CD4-positive, alpha-beta T cell treated with Interleukin-2 at 100 ng/mL for 4 hours (primary cell): ENCODE measurements around the gene CFAP90.

Experiments used
- DNase-seq: peaks from one replicate; pipeline ENCODE4 v3.0.0-alpha.2; 2020; ENCODE audit warnings: low spot score

Gene CFAP90

DNA sequence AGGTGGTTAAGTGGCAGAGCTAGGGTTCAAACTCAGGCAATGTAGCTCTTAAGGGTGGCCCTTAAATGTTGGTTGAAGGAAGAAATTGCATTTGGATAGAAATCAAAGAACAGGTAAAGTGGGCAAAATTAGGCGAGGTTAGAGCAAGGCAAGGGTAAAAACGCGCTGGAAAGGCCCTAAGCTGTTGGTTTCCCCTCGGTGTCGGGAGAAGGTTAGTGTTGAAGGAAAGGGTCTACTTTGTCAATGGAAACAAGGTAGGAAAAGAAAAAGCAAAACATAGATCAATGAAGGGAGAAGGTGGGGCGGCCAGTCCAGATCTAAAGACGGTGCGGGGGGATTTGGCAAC, 17.5 kb upstream of the CFAP90 start:
- no peak for DNase-seq

DNA sequence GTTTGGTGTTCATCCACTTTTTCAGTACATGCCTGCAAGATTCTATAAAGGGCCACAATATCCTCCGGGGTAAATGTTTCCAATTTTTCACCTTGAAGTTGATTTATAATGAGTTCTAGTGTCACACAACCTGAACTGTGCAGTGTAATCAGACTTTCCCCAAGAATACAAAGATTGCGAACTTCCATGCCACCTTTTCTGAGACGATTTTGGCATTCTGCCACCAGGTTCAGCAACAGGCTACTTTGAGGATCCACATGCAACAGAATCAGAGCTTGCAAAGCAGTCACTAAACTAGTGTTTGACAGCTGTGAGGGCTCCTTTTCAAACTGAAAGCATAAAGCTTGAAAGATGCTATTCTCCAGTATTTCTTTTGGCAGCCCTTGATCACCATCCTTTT, 16.3 kb upstream of the CFAP90 start:
- no peak for DNase-seq

DNA sequence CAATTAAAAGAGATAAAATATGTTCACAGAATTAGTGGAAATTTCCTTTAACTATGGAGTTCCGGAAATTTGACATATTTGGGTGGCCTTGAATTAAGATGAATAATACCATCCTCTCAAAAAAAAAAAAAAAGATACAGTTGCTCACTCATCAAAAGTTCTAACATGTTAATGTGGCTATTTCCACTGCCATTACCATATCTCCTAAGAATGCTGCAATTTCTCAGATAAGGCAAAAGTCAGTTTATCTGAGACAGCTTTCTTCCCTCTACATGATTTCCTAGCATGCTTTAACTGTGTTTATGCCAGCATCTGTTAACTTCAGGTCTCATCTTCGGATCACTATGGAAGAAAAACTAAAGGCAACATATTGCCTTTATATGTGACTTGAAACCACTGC, 15.3 kb upstream of the CFAP90 start:
- no peak for DNase-seq

DNA sequence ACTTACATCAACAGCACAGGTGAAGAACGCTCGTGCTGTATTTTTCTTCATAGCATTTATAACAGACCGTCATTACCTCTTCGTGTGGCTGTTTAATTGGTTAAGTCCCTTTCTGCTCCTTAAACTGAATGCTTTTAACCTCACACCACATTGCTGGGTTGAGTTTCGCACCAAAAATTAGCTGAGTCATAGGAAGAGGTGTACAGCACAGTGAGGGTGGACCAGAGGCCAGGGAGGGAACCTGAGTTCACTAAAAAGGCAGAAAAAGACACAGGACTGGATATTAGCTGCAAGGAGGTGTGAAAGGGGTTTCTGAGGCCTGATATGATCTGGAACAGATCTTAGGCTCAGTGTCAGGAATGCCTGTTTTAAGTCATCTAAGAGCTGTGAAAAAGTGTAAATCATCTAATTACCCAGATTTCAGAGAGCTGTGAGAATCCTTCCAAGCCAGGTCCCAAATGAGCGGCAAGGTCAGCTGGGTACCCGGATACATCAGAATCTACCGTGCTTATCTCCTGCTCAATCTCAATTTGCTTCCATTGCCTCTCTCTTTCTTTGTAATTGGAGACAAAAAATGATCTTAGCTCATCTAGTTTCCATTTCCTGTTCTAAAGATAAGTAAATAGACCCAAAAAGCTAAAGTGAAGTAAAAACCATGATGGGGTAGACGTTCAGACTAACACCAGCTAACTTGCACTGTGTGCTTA, 7.1 kb upstream of the CFAP90 start:
- no peak for DNase-seq

DNA sequence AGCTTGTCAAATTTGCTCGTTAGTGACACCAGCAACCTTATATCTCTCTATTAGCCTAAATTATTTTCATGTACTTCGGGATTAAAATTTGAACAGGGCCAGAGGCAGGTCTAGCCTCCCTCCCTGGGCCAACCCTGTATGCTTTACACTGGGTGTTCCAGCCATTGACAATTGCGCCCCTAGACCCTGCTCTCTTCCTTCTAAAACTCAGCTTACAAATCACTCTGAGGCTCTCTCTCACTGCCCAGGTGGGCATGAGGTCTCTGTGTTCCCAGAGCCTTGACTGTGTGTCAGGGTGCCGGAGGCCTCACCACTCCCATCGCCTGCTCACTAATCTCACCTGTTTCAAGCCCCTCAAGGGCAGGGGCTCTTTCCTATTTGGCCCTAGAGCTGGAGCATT, 6.4 kb upstream of the CFAP90 start:
- no peak for DNase-seq

DNA sequence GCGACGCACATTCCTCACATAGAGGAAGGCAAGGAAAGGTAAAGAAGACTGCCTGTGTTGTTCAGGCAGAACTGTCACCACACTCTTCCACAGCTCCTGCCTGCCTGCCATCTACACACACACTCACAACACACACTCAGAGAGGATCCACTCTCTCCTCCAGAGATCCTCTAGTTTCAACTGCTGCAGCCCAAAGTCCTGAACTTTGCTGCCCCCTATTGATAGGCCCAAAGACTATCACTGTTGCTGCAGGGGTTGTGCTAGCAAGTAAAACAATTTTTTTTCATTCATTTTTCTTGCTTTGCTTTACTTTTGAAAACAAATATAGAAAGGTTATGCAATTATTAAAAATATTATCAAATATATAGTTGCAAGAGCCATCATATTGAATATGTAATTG, 5.9 kb upstream of the CFAP90 start:
- DNase-seq: peak; percentile 56

DNA sequence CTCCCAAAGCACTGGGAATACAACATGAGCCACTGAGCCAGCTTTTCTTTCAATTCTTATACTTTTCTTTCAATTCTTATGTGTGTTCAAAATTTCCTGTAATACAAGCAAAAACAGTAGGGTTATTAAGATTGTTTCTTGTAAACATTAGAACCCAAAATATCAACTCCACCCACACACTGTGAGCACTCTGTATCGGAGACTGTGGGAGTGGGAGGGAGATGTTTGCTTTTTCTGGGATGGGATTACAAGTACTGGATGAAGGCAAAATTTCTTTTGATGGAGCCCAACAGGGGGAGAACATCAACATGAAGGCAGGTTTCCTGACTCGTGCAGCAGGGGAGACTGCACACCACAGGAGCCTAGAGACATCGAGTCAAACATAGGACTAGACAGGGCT, 4.7 kb upstream of the CFAP90 start:
- no peak for DNase-seq

DNA sequence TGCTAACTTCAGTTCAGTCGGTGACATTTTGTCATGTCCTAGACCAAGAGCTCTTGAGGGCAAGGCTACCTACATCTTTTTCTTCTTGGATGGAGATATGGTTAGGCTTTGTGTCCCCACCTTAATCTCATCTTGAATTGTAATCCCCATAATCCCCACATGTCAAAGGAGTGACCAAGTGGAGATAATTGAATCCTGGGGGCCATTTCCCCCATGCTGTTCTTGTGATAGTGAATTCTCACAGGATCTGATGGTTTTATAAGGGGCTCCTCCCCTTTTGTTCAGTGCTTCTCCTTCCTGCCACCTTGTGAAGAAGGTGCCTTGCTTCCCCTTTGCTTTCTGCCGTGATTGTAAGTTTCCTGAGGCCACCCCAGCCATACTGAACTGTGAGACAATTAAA, 2.1 kb upstream of the CFAP90 start:
- no peak for DNase-seq

DNA sequence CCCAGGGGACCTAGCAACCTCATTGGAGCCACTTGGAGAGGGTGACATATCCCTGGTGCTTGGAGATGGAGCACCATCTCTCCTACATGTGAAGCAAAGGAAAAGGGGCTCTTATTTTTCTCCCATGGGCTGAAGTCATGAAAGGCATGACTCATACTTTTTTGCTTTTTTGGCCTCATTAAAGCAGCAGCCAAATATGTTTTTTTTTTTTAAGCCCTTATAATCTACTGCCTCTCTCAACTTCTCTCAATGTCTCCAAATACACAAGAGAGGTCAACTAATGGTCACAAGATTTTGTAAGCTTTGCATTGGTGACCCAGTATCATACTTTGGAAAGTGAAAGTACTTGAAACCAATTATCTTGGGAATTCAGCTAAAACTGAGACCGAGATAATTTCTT, 1.6 kb upstream of the CFAP90 start:
- DNase-seq: no peak

DNA sequence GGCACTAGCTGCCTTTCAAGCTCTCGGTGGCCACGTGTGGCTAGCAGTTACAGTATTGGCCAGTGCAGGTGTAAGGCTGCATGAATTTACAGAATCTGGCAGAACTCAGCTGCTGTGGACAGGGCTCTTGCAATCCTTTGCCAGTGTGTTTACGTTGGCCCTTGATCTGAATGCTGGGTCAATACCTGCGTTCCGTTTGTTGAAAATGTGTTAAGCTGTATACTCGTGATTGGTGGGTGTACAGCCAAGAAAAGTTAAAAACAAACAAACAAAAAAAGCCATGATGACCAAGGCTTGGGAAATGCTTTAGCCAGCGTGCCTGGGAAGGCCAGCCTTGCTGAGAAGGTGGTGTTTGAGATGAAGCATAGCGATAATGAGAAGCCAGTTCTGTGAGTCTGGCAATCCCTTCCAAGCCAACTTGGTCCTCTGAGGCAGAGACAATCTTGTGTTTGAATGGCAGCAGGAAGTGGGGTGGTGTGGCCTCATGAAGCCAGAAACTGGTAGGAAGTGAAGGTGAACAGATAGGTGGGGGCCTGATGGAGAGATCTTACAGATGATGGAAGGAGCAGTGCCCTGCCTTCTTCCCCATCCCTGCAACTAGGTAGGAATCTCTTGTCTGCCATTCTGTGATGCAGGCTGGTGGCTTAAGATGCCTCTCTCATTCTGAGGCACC, 820 bp upstream of the CFAP90 start:
- no peak for DNase-seq

DNA sequence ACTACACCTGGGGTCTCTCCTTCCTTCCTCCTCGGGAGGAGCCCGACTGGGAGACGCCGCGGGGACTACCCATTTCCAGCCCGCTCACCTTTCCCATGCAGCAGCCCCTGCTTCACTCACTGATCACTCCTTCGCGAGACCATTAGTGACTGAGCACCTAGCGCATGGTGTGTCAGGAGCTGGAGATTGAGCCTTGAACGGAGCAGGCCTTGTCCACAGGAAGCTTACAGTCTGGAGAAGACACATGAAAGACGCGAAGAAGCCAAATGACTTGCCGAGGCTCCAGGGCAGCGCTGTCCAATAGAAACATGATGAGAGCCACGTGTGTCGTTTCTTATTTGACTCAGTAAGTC, 283 bp upstream of the CFAP90 start:
- DNase-seq: no peak

DNA sequence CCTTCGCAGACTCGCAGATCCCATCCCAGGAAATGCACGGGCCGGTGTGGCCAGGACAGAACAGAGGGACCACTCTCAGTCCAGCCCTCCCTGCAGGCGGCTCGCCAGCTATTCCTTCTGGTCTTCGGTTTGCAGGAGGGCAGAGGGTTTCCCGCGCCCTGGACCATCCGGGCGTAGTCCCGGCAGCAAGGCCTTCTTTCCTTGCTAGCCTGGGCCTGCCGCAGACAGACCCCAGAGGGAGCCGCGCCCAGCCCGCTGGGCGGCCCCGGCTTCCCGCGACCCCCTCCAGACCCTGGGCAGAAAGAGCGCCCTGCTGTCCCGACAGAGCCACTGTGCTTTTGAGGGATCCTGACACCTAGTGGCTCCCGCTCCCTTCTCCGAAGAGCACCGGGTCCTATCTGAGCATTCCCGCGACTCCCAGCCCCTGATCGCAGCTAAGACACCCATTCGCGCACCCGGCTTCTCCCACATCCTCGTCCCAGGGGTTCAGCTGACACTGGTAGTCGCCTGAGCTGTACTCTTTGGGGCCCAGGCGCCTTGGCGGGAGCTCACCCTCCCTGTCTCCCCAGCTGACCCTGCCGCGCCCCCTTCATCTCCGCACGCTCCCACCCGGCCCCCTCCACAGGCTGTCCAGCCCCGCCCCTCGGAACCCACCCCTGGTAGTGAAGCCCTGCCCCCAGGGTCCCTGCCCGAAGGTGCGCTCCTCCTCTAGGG, 1.1 kb downstream of the CFAP90 start:
- no peak for DNase-seq

DNA sequence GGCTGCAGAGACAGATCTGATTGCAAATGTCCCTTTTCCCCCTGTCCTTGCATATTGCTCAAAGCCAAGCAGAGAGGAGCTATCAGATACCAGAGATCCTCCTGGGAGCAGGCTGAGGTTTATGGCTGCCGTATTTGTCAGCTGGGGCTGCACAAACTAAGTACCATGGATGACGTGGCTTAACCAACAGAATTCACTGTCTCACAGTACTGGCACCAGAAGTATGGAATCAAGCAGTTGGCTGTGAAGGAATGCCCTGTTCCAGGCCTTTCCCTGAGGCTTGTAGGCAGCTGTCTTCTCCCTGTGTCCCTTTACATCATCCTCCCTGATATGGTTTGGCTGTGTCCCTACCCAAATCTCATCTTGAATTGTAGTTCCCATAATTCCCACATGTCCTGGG, 2.6 kb downstream of the CFAP90 start:
- DNase-seq: no peak

DNA sequence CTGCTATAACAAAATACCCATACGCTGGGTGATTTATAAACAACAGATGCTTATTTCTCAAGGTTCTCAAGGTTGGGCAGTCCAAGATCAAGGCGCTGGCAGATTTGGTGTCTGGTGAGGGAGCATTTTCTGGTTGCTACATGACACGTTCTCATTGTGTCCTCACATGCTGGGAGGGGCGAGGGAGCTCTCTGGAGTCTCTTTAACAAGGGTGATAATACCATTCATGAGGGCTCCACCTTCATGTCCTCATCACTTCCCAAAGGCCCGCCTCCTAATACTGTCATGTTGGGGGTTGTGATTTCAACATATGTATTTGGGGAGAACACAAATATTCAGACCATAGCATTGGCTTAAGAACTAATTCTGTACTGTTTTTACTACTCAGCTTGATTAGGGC, 4.6 kb downstream of the CFAP90 start:
- no peak for DNase-seq

DNA sequence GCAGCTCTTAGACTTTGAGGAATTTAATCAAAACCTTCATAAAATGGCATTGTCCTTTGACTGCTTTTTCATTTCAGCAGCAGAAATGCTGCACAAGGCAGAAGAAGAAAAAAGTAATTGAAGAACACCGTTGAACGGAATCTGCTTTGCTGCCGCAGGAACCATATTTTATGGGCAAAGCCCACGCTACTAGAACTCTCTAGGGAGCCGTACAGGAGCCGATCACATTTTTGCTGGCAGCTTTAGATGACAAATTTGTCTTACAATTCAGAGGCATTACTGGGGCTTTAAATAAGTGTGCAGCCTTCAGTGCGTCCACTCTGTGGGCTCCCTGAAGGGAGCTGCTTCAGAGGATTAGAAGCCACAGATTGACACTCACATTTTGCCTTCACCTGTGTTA, 5.4 kb downstream of the CFAP90 start:
- DNase-seq: no peak

DNA sequence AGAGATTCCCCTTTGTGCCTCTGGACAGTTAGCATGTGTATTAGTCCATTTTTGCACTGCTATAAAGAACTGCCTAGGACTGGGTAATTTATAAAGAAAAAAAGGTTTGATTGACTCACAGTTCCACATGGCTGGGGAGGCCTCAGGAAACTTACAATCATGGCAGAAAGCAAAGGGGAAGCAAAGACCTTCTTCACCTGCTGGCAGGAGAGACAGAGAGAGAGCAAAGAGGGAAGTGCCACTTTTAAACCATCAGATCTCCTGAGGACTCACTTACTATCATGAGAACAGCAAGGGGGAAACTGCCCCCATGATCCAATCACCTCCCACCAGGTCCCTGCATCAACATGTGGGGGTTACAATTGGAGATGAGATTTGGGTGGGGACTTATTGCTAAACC, 6.0 kb downstream of the CFAP90 start:
- no peak for DNase-seq

DNA sequence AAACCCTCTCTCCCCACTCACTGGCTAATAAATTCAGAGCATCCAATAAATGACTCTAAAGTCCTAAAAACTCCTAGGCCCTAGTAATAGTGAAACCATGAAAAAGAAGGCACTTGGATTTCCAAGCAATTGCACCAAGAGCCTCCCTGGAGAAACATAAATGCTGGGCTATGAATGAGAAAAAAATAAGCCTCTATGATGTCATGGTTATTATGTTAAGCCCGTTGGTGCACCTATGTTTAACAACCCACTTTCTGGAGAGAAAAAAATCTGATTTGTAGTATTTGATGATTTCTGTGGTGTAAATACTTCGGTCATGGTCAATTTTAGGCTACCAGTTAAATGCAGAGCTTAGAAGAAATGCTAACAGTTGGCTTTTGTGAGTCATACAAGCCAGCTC, 8.4 kb downstream of the CFAP90 start:
- DNase-seq: no peak

DNA sequence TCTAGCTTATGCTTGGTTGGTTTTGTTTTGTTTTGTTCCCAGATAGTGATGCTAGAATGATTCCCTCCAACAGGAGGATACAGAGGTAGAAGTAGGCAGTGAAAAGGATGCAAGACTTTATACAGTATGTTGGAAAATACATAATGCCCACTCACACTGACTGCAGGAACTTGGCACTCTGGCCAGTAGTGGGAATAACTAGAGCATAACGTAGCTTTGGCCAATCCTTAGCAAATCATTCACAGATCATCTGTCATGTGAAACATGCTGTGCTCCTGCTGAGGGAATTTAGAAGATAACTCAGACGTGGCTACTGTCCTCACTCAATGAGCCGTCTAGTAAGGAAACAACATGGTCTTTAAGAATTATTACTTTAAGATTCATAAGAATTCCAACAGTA, 13.5 kb downstream of the CFAP90 start:
- no peak for DNase-seq

DNA sequence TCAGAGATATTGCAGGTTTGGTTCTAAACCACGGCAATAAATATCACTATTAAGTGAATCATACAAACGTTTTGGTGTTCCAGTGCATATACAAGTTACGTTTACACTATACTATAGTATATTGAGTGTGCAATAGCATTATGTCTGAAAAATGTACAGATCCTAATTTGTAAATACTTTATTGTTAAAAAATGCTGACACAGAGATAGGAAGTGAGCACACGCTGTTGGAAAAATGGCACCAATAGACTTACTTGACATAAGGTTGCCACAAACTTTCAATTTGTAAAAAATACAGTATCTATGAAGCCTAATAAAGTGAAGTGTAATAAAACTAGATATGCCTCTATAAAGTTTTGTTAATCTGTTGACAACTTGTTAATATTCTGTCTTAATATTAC, 16.0 kb downstream of the CFAP90 start:
- DNase-seq: no peak

DNA sequence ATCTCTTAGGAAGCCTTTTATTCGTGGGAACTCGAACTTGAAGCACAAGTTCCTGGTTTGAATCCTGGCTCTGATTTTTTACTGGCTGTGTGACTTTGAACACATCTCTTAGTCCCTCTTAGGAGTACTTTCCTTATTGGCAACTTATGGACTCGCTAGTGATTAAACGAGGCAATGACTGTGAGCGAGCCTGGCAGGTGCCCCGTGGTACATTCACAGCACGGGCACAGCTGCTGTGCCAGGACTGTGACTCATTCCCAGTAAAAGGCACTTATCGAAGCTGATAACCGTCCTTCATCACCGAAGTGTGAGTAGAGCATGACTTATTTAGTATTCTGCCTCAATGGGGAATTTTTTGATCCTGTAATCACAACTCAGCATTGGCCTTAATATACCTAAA, 22.7 kb downstream of the CFAP90 start:
- DNase-seq: no peak

DNA sequence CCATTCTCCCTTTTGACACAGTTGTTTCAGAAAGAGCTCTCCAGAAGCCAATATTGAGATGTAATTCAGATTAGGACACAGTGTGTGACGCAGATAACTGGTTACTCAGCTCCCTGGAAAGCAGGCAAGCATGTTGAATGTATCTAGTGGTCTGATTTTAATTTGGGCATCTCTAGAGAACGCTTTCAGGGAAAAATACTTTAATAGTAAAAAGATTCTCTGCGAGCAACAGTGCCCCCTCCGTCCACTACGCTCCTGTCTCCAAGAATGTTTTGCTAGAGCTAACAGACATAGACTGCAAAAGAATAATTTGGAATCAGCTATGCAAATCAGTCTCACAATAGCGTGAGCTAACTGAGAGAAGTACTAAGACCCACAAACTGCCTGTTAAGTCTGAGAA, 23.3 kb downstream of the CFAP90 start:
- no peak for DNase-seq

DNA sequence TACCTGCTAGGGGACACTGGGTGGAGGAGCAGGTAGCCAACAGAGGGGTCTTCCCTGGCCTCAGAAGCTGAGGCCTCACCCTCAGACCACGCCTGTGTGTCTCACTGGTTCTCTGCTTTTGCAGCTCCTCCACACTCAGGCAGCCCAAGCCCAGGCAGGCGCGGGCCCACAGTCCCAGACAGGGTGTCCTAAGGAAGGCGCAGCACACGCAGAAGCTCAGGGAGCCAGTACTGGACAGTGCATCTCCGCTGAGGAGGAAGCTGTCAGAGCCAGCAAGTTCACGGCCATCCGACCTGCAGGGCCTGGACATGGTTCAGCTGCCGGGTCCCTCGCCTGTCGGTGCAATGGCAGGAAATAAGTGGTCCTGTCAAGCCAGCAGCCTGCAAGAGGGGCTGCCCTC, 25.3 kb downstream of the CFAP90 start:
- DNase-seq: no peak

DNA sequence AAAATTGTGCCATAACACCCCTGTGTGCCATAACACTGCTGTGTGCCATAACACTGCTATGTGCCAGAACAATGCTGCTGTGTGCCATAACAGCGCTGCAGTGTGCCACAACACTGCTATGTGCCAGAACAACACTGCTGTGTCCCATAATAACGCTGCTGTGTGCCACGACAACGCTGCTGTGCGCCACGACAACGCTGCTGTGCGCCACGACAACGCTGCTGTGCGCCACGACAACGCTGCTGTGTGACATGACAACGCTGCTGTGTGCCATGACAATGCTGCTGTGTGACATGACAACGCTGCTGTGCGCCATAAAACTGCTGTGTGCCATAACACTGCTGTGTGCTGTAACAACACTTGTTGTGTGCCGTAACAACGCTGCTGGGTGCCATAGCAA, 25.9 kb downstream of the CFAP90 start:
- no peak for DNase-seq

DNA sequence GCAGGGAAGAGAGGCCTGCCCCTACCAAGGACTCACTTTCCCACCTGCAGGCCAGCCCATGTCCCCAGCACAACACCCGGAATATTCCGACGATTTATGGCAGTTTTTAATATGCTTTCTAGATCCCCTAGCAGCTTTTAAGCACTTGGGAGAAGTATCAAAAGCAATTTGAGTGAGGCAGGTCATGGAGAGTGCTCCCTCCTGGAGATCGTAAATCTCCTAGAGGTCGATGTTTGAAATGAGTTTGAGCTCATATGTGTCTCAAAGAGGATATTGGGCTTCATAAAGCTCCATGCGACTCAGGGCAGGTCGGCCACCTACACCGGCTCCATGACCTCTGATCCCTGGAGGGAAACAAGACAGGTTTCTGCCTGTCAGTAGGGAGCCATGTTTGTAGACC, 27.3 kb downstream of the CFAP90 start:
- no peak for DNase-seq
